NK-92 treated with Interleukin-12 subunit alpha and Interleukin-12 subunit beta, amount 100 ng/mL, for 24 hours (cell line): Measurements from ENCODE around the gene CCDC92.
"Not testable (repeated sequence)": the region's sequence is repeated elsewhere in the genome, so short reads cannot be mapped to it uniquely, and the experiment has no call there.

Experiments
- DNase-seq: peaks from one replicate; lab custom pipeline; 2025; lab: John Stamatoyannopoulos, UW

Gene CCDC92

DNA sequence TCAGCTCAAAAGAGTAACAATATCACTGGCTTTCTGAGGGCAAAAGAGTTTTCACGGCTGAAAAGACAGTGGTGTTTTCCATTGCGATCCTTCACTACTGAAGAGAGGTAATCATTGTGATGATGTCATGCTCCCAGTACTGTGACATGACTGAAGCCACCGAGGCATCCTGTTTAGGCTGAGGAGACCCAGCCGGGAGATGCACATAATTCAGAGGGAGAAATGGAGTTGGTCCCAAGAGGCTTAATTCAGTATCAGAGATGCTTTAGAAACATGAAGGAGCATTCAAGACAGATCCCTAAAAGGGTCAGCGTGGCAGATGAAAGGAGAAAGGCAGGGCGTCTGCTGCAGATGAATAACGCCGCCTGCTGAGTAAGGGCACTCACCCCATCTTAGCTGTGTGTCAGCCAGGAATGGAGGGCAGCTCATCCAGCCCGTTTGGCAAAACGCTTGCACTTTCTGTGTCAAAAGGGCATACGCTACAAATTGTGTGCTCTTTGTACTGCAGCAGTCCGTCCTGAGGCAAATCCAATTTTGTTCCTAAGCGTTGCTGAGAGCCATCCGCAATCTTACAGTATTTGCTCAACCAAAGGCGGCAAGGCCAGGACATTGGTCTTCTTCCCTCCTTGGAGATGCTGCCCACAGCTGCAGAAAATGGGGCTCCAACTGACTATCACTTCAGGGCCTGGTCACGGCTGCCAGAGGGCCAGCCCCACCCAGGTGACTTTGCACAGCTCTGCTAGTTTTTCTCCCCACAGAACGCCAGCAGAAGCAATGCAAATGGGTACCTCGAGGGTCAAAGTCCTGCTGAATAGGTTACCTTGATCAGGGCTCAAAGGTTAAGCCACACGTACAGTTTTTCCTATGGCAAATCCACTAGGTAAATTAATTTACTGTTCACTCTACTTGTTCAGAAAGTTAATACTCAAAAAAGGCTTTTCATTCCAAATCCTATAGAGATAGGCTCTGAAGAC, 23.5 kb downstream of the CCDC92 start:
- DNase-seq, result no peak

DNA sequence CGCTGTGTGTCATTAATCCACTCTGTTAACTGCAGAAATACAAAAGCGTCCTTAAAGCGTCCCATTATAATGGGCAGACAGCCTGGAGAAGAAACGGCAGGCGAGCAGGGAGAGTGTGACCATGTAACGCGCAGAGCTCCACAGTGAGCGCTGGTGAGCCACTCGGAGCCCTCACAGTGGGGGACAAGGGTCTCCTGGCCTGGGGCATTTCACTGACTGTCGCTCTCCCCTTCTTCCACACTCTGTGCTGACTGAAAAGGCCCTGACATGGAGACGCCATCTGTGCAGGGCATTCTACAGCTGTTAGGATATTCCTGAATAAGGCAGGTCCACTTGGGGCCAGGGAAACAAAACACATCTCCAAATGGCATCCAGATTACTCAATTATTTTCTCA, 24.2 kb downstream of the CCDC92 start:
- no peak for DNase-seq

DNA sequence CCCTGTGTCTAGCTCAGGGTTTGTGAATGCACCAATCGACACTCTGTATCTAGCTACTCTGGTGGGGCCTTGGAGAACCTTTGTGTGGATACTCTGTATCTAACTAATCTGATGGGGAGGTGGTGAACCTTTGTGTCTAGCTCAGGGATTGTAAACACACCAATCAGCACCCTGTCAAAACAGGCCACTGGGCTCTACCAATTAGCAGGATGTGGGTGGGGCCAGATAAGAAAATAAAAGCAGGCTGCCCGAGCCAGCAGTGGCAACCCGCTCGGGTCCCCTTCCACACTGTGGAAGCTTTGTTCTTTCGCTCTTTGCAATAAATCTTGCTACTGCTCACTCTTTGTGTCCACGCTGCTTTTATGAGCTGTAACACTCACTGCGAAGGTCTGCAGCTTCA, 25.1 kb downstream of the CCDC92 start:
- not testable (repeated sequence) for DNase-seq

- not testable (repeated sequence) for DNase-seq
These were observed 25.8 kb downstream of the CCDC92 start for GRCh38 chr12:123946516-123947505.

DNA sequence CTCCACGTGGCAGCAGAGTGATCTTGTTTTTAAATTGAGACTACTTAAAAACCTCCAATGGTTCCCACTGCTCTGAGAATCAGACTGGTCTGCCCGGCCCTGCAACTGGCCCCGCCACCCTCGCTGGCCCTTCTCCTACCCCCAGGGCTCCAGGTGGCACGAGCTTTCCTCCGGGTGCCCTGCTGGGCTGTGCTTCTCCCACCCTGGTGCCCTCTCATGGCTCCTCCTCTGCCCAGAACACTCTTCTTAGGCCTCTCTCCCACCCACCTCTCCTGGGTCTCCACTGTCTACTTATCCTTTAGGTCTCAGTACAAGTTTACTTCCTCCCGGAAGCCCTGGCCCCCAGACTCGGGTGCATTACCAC, 26.5 kb downstream of the CCDC92 start:
- no peak for DNase-seq

GRCh38 chr12:123945287-123946151, 27.1 kb downstream of the CCDC92 start:
- no peak for DNase-seq

DNA sequence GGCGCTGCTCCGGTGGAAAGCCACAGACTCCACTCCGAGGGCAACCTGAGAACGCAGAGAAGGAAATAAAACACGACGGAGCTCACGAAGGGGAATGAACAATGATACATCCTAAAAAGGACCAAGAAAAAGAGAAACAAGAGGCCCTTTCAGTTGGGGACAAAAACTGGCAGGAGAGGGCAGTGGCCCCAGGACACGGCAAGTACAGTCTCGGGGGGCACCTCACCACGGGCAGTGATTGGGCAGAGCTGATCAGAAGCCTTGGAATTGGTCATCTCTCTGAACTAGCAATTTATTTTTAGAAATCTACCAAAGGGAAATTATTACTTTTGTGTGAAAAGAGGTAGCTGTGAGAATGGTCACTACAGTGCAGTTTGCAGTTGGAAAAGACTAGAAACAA, 27.9 kb downstream of the CCDC92 start:
- DNase-seq, result no peak

DNA sequence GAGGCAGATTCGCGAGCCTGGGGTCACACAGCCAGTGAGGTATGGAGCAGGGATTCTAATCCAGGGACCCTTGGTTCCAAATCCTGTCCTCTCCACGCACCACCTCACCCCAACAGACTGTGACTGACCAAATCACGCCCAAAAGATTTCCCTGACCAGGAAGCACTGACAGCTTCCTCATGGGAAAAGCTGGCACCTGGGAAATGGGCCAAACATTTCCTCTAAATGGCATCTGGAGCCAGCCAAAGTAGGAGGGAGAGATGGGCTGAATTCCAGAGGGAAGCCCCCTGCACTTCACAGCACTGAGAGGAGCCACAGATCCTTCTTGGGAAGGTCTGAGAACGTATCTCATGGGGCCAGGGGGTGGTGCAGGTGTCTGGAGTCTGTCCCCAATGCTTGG, 28.8 kb downstream of the CCDC92 start:
- DNase-seq, result no peak

DNA sequence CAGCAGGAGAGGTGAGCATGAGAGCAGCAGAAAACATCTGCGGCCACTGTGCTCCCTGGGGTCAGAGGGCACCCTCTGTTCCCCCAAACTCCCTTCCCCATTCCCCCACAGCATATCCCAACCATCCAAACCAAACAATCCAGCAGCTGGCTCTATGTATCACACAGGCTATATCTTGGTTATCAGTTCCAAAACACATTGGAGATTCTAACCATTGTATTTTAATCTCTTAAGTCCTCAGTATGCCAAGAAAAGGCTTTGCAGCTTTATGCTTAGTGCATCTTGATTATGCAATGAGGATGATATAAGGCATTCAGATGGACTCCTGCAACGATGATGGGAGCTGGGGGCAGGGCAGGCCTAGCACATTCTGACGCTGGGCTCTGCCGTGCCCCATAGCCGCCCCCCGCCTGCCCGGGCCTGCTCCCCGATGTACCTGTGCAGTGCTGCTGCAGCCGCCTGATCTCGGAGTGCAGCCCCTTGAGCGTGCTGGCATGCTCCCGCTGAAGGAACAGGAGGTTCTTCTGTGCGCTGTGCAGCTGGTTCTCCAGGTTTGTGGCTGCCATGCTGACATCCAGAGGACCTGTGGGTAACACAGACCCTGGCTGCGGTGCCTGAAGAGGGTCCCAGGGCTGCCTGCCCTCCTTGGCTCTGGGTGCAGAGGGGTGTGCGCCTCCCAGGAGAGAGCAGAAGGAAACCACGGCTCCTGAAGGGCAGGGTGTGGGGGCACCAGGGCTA, 29.6 kb downstream of the CCDC92 start:
- no peak for DNase-seq

- no peak for DNase-seq
These were observed 30.4 kb downstream of the CCDC92 start for GRCh38 chr12:123942238-123942653.

- DNase-seq, result no peak
These were observed 30.9 kb downstream of the CCDC92 start for GRCh38 chr12:123941624-123942237.

GRCh38 chr12:123941000-123941399, 31.6 kb downstream of the CCDC92 start:
- no peak for DNase-seq

DNA sequence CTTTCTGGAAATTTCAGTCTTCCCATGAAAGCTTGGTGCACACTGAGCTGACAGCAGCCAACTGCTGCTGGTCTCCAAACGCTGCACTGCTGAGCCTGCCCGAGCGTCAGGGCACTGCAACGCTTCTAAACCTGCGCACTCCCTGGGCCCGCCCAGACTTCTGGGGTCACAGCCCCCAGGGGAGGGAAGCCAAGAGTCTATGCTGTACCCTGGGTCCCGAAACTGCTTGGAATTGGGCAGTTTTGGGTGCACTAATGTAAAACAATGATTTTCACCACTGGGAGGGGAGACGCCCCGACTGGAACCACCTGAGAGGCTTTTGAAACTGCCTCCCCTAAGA, 32.0 kb downstream of the CCDC92 start:
- no peak for DNase-seq

DNA sequence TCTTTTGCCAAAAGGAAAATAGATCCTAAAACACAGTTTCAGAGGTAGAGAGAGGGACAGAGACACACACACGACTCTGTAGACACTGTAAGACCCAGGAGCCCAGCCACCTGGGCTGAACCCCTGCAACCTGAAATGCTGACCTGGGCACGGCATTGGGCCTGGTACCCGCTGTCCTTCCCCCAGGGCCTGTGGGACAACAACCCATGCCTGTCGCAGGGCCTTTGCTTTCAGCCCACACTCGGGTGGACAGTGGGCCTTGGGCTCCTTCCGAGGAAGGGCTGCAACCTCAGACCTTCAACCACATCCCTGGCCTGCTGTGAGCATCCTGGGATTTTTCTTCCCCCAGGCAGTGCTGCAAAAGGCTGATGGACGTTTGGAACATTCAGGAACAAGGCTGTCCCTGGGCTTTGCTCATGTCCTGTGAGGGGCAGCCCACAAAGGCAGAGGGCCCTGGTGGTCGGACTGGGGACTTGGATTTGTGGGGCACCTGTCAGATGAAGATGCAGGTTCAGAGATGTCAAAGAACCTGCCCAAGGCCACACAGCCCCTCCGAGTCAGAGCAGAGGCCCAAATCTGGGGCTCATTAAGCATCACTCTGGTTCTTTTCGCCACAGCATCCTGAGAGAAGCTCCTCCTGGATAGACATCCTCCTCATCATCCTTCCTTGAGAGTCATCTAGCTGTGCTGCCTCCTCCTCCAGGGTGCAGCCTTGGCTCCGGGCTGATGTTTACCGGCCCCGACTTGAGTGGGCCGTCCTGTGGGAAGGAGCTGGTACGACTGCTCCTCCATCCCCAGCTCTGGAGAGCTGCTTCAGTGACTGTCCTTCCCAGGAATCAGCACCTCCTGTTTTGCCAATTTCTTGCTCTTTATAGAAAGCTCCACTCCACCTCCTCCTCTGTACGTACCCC, 32.7 kb downstream of the CCDC92 start:
- DNase-seq, result no peak

DNA sequence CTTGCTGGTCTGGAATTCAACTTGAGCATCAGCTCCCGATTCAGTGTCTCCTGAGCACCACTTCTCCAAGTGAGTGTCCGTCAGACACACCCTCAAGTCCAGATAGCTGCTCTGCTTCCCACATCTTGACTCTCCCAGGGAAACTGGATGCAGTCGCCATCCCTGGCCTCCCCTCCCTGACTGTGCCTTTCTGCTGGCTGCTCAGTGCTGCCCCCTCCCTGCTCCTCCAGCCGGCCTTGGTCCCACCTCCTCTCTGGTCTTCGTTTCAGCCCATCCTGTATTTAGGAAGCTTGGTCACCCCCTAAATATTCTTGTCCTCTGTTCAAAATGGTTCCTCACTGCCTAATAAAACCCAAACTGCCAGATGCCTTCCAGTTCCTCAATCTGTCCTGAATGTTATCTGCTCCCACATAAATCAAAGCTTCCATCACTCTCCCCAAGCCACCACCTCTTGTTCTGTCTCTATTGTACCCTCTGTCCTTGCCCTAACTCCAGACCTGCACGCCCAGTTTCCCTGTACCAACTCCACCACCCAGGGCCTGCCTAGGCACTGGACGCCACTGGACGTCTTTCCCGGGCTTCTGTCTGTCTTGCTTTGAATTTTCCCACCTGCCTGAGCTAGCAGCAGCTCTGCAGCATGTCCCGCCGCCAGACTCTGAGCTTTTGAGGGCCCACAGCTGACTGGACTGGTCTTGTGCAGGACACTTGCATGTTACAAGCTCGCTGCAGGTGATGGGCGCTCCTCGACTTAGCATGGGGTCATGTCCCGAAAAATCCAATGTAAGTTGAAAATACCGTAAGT, 33.8 kb downstream of the CCDC92 start:
- DNase-seq, result peak; percentile 30

GRCh38 chr12:123937707-123938591, 34.7 kb downstream of the CCDC92 start:
- DNase-seq, result peak; percentile 56

GRCh38 chr12:123936956-123937706, 35.5 kb downstream of the CCDC92 start:
- no peak for DNase-seq
